Prostate gland (tissue), 2 donors: ENCODE results near the gene DLG4. TPM values are rescaled to one million over a fixed set of nuclear protein-coding genes. Genes with fewer than 3 reads are reported as not detected.

Experiments used
- DNase-seq: peaks from one replicate; pipeline ENCODE4 v3.0.0-alpha.2; 2019; ENCODE audit warnings: low spot score
- H3K27ac ChIP-seq, 2 donors: fragments of 200-600 bp; sonication (generic); 2 replicates each; pipeline ENCODE4 v1.5.1; 2017 to 2019
- H3K27me3 ChIP-seq: fragments of 200-600 bp; sonication (generic); replicated peaks from 2 replicates; pipeline ENCODE4 v1.5.1; 2019; ENCODE audit not compliant: insufficient read depth
- H3K36me3 ChIP-seq, 2 donors: fragments of 200-600 bp; sonication (generic); 1 replicate in 1 of 2; 2 replicates in 1 of 2; pipeline versions ENCODE4 v1.5.1 to v1.8.1; 2017 to 2019
- H3K4me1 ChIP-seq: fragments of 200-600 bp; sonication (generic); replicated peaks from 2 replicates; pipeline ENCODE4 v1.5.1; 2019
- H3K4me3 ChIP-seq, 2 donors: fragments of 200-600 bp; sonication (generic); 2 replicates each; pipeline ENCODE4 v1.5.1; 2017 to 2019
- H3K9me3 ChIP-seq: fragments of 200-600 bp; sonication (generic); 2 replicates; pipeline ENCODE4 v1.5.1; 2017
- CTCF ChIP-seq, 4 experiments: fragments of 200-600 bp in 2 of 4; fragments of 450-650 bp in 2 of 4; sonication (generic) in 2 of 4; IDR thresholded peaks; 1 replicate in 3 of 4; 2 replicates in 1 of 4; pipeline ENCODE4 v1.5.1; 2016 to 2019; ENCODE audit warnings: antibody characterized with exemption in 4 of 4, mild to moderate bottlenecking in 2 of 4, moderate library complexity in 2 of 4
- POLR2A ChIP-seq: fragments of 450-650 bp; IDR thresholded peaks from one replicate; pipeline ENCODE4 v1.6.1; 2016; ENCODE audit warnings: antibody characterized with exemption, mild to moderate bottlenecking
- POLR2AphosphoS5 ChIP-seq: sonication (generic); formaldehyde crosslinking; IDR thresholded peaks from one replicate; pipeline ENCODE4 v1.6.1; 2017; ENCODE audit warnings: antibody characterized with exemption
- WGBS: methylation state at CpG from one replicate; pipeline ENCODE4 v1.1.5; 2018; 5-methylcytosine and 5-hydroxymethylcytosine counted together
- intact Hi-C: fragments of 100-400 bp; cut with DNase I; formaldehyde crosslinking; loops from one replicate; pipeline ENCODE4 v1.14.2; 2022
- total RNA-seq, 2 donors: library from RNA; depleted of rRNA; stranded (reverse); fragments of >200 nt; gene quantifications; one replicate each; pipeline ENCODE4 v1.1.0, GENCODE V29; 2016

Gene DLG4
- total RNA-seq, 2 donors from 2014 or later, result 9.3 to 31.6 TPM

- H3K27me3 ChIP-seq, result no peaks in the 10 kb centered on the region
- TF ChIP-seq POLR2AphosphoS5 (no peak), CTCF (IDR thresholded peaks at IDR 0.05) (no peak), POLR2A (no peak)
- no peak for DNase-seq
- peak overlapping the region; percentile 100 for H3K27ac ChIP-seq
- no peaks in the 10 kb centered on the region for H3K36me3 ChIP-seq
- peaks cover 13% of the 10 kb centered on the region for H3K4me1 ChIP-seq
- H3K9me3 ChIP-seq, result no peaks in the 10 kb centered on the region
- WGBS, result 68% methylated on average over 5 of the region's 5 CpGs
- intact Hi-C loops, result loop anchor here (2.0 kb wide), 1 partner anchor 28 kb away; the partner anchor contains the start of gene SLC2A4
- H3K4me3 ChIP-seq, result peak overlapping the region; percentile 98
Measured at GRCh38 chr17:7253082-7253481, 33.4 kb upstream of the DLG4 start.

GRCh38 chr17:7252176-7253043 is 32.8 kb upstream of the DLG4 start, which contains the start of gene ELP5:
Gene ELP5, plus strand, starts transcription at chr17:7252215. Its CDS starts 336 bp downstream, at chr17:7252551.
- H3K4me3 ChIP-seq, result peak within 1 kb of the TSS; percentile 98
- H3K27me3 ChIP-seq, result no peaks in the 10 kb centered on the region
- TF ChIP-seq POLR2AphosphoS5 (peak; percentile 63), CTCF (IDR thresholded peaks at IDR 0.05) (peak in 3 of 4 experiments; percentile 58 to 62 (median 58)), POLR2A (peak; percentile 43)
- H3K4me1 ChIP-seq, result peaks cover 13% of the 10 kb centered on the region
- H3K36me3 ChIP-seq, result no peaks in the 10 kb centered on the region
- peak within 1 kb of the TSS; percentile 100 for H3K27ac ChIP-seq
- WGBS, result 3% methylated on average over 35 of the region's 55 CpGs
- intact Hi-C loops, result loop anchor here (2.0 kb wide), 1 partner anchor 28 kb away; the partner anchor contains the start of gene SLC2A4
- peak; percentile 88 for DNase-seq
- H3K9me3 ChIP-seq, result no peaks in the 10 kb centered on the region

- WGBS, result 0% methylated on average over 41 of the region's 41 CpGs
- peaks cover 13% of the 10 kb centered on the region for H3K4me1 ChIP-seq
- peak within 1 kb of the TSS; percentile 98 for H3K4me3 ChIP-seq
- no peaks in the 10 kb centered on the region for H3K36me3 ChIP-seq
- intact Hi-C loops, result loop anchor here (2.0 kb wide), 1 partner anchor 29 kb away; the partner anchor contains the start of gene SLC2A4
- H3K9me3 ChIP-seq, result no peaks in the 10 kb centered on the region
- no peaks in the 10 kb centered on the region for H3K27me3 ChIP-seq
- peak within 1 kb of the TSS; percentile 100 for H3K27ac ChIP-seq
- TF ChIP-seq POLR2AphosphoS5, result peak; percentile 99
- TF ChIP-seq CTCF (IDR thresholded peaks at IDR 0.05), result no peak
- TF ChIP-seq POLR2A, result peak; percentile 61
- peak; percentile 99 for DNase-seq
Measured at GRCh38 chr17:7251661-7252175, 32.1 kb upstream of the DLG4 start, which contains the start of gene CTDNEP1. Gene CTDNEP1, minus strand, starts transcription at chr17:7251734. Its CDS starts 438 bp downstream, at chr17:7251296.

- TF ChIP-seq POLR2AphosphoS5, result no peak
- no peak for TF ChIP-seq CTCF (IDR thresholded peaks at IDR 0.05)
- TF ChIP-seq POLR2A, result no peak
- intact Hi-C loops, result no loop called here
- no peaks in the 10 kb centered on the region for H3K9me3 ChIP-seq
- no peaks in the 10 kb centered on the region for H3K27me3 ChIP-seq
- H3K36me3 ChIP-seq, result peaks cover 0 to 2% of the 10 kb centered on the region in 2 donors
- no peak for DNase-seq
- peaks cover 13% of the 10 kb centered on the region for H3K4me1 ChIP-seq
- H3K27ac ChIP-seq, result peak overlapping the region; percentile 100
- under 1% methylated on average over 45 of the region's 55 CpGs for WGBS
- peak overlapping the region; percentile 98 for H3K4me3 ChIP-seq
Measured at GRCh38 chr17:7250695-7251627, 31.3 kb upstream of the DLG4 start.
